HEK293 (cell line): ENCODE results near the gene ALDOA.

ENCODE experiments used
- BCL11A ChIP-seq: fragments of 450-650 bp; formaldehyde crosslinking; IDR thresholded peaks from 2 replicates; pipeline ENCODE4 v1.5.1; 2016; ENCODE audit warnings: low read depth, missing biosample characterization, missing genetic modification characterization
- GLI2 ChIP-seq: fragments of 450-650 bp; formaldehyde crosslinking; IDR thresholded peaks from 2 replicates; pipeline ENCODE4; 2017; ENCODE audit warnings: missing biosample characterization, missing genetic modification characterization, low read depth, borderline replicate concordance
- GLIS2 ChIP-seq: fragments of 450-650 bp; formaldehyde crosslinking; IDR thresholded peaks from 2 replicates; pipeline ENCODE4 v1.5.1; 2016; ENCODE audit warnings: missing biosample characterization, missing genetic modification characterization
- HOXC10 ChIP-seq: sonication (generic); formaldehyde crosslinking; IDR thresholded peaks from 2 replicates; pipeline ENCODE4 v1.8.1; 2023; ENCODE audit warnings: mild to moderate bottlenecking, missing genetic modification reagents
- KLF9 ChIP-seq: fragments of 450-650 bp; formaldehyde crosslinking; IDR thresholded peaks from 2 replicates; pipeline ENCODE4 v1.5.1; 2016; ENCODE audit warnings: missing biosample characterization, missing genetic modification characterization, low read depth
- SCRT2 ChIP-seq: fragments of 450-650 bp; formaldehyde crosslinking; IDR thresholded peaks from 2 replicates; pipeline ENCODE4 v1.5.1; 2016; ENCODE audit warnings: missing biosample characterization, missing genetic modification characterization
- SP2 ChIP-seq: fragments of 450-650 bp; formaldehyde crosslinking; IDR thresholded peaks from 2 replicates; pipeline ENCODE4 v1.5.1; 2016; ENCODE audit warnings: missing biosample characterization, missing genetic modification characterization
- ZBTB26 ChIP-seq: fragments of 450-650 bp; formaldehyde crosslinking; optimal IDR thresholded peaks from 2 replicates; pipeline ENCODE3; 2016; ENCODE audit warnings: missing biosample characterization, mild to moderate bottlenecking, missing genetic modification characterization
- ZBTB48 ChIP-seq: fragments of 450-650 bp; formaldehyde crosslinking; IDR thresholded peaks from 2 replicates; pipeline ENCODE4 v1.5.1; 2016; ENCODE audit warnings: missing biosample characterization, missing genetic modification characterization
- ZNF19 ChIP-seq: fragments of 450-650 bp; formaldehyde crosslinking; IDR thresholded peaks from 2 replicates; pipeline ENCODE4; 2016; ENCODE audit warnings: missing biosample characterization, missing genetic modification characterization, low read depth
- ZNF202 ChIP-seq: fragments of 450-650 bp; formaldehyde crosslinking; IDR thresholded peaks from 2 replicates; pipeline ENCODE4 v1.5.1; 2016; ENCODE audit warnings: missing biosample characterization, missing genetic modification characterization, borderline replicate concordance
- ZNF223 ChIP-seq: fragments of 450-650 bp; formaldehyde crosslinking; IDR thresholded peaks from 2 replicates; pipeline ENCODE4 v1.5.1; 2016; ENCODE audit warnings: missing biosample characterization, missing genetic modification characterization
- ZNF292 ChIP-seq: fragments of 450-650 bp; formaldehyde crosslinking; IDR thresholded peaks from 2 replicates; pipeline ENCODE4 v1.5.1; 2016; ENCODE audit warnings: low read depth, missing biosample characterization, missing genetic modification characterization, borderline replicate concordance
- ZNF473 ChIP-seq: fragments of 450-650 bp; formaldehyde crosslinking; IDR thresholded peaks from 2 replicates; pipeline ENCODE4 v1.5.1; 2017; ENCODE audit warnings: missing biosample characterization, missing genetic modification characterization
- ZNF488 ChIP-seq: fragments of 450-650 bp; formaldehyde crosslinking; IDR thresholded peaks from 2 replicates; pipeline ENCODE4 v1.5.1; 2016; ENCODE audit warnings: missing biosample characterization, missing genetic modification characterization
- ZNF501 ChIP-seq: fragments of 450-650 bp; formaldehyde crosslinking; IDR thresholded peaks from 2 replicates; pipeline ENCODE4 v1.5.1; 2016; ENCODE audit warnings: missing biosample characterization, missing genetic modification characterization
- ZNF518A ChIP-seq: fragments of 450-650 bp; formaldehyde crosslinking; conservative IDR thresholded peaks from 2 replicates; pipeline ENCODE4 v1.5.1; 2016; ENCODE audit warnings: low read depth, missing biosample characterization, missing genetic modification characterization
- ZNF544 ChIP-seq: fragments of 450-650 bp; formaldehyde crosslinking; IDR thresholded peaks from 2 replicates; pipeline ENCODE4 v1.5.0; 2017; ENCODE audit warnings: missing biosample characterization, missing genetic modification characterization
- ZNF639 ChIP-seq: fragments of 450-650 bp; formaldehyde crosslinking; IDR thresholded peaks from 2 replicates; pipeline ENCODE4 v1.5.1; 2016; ENCODE audit warnings: missing biosample characterization, missing genetic modification characterization
- ZNF658 ChIP-seq: fragments of 450-650 bp; formaldehyde crosslinking; IDR thresholded peaks from 2 replicates; pipeline ENCODE4; 2016; ENCODE audit warnings: missing biosample characterization, missing genetic modification characterization
- ZNF747 ChIP-seq: fragments of 450-650 bp; formaldehyde crosslinking; IDR thresholded peaks from 2 replicates; pipeline ENCODE4 v1.5.1; 2016; ENCODE audit warnings: missing biosample characterization, missing genetic modification characterization
- ZNF768 ChIP-seq: fragments of 450-650 bp; formaldehyde crosslinking; IDR thresholded peaks from 2 replicates; pipeline ENCODE4 v1.5.1; 2018; ENCODE audit warnings: missing biosample characterization, mild to moderate bottlenecking, missing genetic modification characterization
- ZNF837 ChIP-seq: fragments of 450-650 bp; formaldehyde crosslinking; IDR thresholded peaks from 2 replicates; pipeline ENCODE4 v1.5.1; 2016; ENCODE audit warnings: missing biosample characterization, missing genetic modification characterization
- TF ChIP-seq, protein P1 (sequence below): fragments of 450-650 bp; formaldehyde crosslinking; IDR thresholded peaks from 2 replicates; pipeline ENCODE4 v1.5.1; 2016; ENCODE audit warnings: missing biosample characterization, missing genetic modification characterization
- TF ChIP-seq, protein P2 (sequence below): fragments of 450-650 bp; formaldehyde crosslinking; IDR thresholded peaks from 2 replicates; pipeline ENCODE4 v1.5.1; 2016; ENCODE audit warnings: missing biosample characterization, missing genetic modification characterization

The ALDOA gene

DNA sequence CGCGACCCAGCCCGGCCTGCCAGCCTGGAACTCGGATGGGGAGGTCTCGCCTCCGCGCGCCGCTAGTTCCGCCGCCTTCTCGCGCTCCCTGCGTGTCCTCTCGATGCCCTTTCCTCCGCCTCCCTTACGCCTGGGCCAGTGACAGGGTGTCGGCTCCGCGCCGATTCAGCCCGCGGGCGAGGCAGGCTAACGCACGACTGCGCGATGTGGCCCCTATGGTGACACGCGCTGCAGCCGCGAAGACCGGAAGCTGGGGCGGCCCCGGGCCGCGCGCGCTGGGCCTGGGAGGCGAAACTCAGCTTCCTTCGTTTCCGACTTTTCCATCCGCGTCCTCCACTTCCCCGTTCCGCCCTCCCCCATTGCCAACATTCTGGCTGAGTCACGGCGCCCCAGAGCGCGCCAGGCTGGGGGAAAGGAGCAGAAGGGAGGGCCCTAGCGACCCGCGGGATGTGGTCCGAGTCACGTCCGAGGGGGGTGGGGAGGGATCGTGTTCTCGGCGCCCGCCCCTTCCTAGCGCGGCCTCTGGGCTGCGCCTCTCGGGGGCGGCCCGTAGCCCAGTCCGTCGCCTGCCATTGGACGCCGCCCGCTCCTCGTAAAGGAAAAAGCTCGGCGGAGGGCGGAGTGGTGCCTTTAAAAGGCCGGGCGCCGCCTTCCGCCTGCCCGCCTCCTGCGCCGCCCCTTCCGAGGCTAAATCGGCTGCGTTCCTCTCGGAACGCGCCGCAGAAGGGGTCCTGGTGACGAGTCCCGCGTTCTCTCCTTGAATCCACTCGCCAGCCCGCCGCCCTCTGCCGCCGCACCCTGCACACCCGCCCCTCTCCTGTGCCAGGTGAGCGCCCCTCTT lies at the start of gene ALDOA (continued):
- TF ChIP-seq ZNF658 (tag by site-specific recombination) (no peak), ZBTB48 (tag by site-specific recombination) (peak; percentile 64; the same call in 1 of the 2 replicates), ZNF639 (tag by site-specific recombination) (peak; percentile 85), ZNF19 (tag by site-specific recombination) (no peak), ZNF837 (tag by site-specific recombination) (no peak; the same call in 1 of the 2 replicates), GLI2 (no peak), ZNF292 (tag by site-specific recombination) (no peak), ZNF768 (tag by site-specific recombination) (no peak), ZNF501 (tag by site-specific recombination) (peak; percentile 95), ZNF202 (tag by site-specific recombination) (no peak), ZNF488 (tag by site-specific recombination) (no peak; the same call in 1 of the 2 replicates), ZBTB26 (tag by site-specific recombination) (peak; percentile 100), ZNF223 (tag by site-specific recombination) (0 out of 2 replicates have a peak, but pooled peaks have one; percentile 59), ZNF544 (tag by site-specific recombination) (no peak), ZNF747 (no peak), BCL11A (tag by site-specific recombination) (peak; percentile 95; the same call in 1 of the 2 replicates), SCRT2 (tag by site-specific recombination) (no peak), HOXC10 (CRISPR knock-in tag) (peak; percentile 96), ZNF518A (tag by site-specific recombination) (no peak), ZNF473 (tag by site-specific recombination) (no peak), GLIS2 (tag by site-specific recombination) (peak; percentile 99), KLF9 (tag by site-specific recombination) (peak; percentile 91), SP2 (tag by site-specific recombination) (peak; percentile 99)
- TF ChIP-seq, protein P1, sequence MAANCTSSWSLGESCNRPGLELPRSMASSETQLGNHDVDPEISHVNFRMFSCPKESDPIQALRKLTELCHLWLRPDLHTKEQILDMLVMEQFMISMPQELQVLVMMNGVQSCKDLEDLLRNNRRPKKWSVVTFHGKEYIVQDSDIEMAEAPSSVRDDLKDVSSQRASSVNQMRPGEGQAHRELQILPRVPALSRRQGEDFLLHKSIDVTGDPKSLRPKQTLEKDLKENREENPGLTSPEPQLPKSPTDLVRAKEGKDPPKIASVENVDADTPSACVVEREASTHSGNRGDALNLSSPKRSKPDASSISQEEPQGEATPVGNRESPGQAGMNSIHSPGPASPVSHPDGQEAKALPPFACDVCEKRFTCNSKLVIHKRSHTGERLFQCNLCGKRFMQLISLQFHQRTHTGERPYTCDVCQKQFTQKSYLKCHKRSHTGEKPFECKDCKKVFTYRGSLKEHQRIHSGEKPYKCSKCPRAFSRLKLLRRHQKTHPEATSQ (tag by site-specific recombination): peak; percentile 98
- TF ChIP-seq, protein P2, sequence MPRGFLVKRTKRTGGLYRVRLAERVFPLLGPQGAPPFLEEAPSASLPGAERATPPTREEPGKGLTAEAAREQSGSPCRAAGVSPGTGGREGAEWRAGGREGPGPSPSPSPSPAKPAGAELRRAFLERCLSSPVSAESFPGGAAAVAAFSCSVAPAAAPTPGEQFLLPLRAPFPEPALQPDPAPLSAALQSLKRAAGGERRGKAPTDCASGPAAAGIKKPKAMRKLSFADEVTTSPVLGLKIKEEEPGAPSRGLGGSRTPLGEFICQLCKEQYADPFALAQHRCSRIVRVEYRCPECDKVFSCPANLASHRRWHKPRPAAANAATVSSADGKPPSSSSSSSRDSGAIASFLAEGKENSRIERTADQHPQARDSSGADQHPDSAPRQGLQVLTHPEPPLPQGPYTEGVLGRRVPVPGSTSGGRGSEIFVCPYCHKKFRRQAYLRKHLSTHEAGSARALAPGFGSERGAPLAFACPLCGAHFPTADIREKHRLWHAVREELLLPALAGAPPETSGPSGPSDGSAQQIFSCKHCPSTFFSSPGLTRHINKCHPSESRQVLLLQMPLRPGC (tag by site-specific recombination): peak; percentile 94
